ENCODE results near the gene BNC2. TPM values are rescaled to one million over a fixed set of nuclear protein-coding genes. Genes with fewer than 3 reads are reported as not detected.

BNC2 gene
- total RNA-seq, 1 donor from 2014 or later: 15.2 TPM

GRCh38 chr9:16755467-16756160, 114.9 kb downstream of the BNC2 start:
- H3K4me3 Mint-ChIP-seq (ENCODE audit: unreplicated experiment): no peak overlapping the region
- H3K4me1 Mint-ChIP-seq (ENCODE audit: low read depth, unreplicated experiment): peaks cover 9% of the 10 kb centered on the region
- no peaks in the 10 kb centered on the region for H3K27me3 Mint-ChIP-seq (ENCODE audit: unreplicated experiment)
- DNase-seq: no peak
- no peak overlapping the region for H3K27ac Mint-ChIP-seq (ENCODE audit: unreplicated experiment)
- H3K9me3 Mint-ChIP-seq (ENCODE audit: unreplicated experiment): no peaks in the 10 kb centered on the region
- no peaks in the 10 kb centered on the region for H3K36me3 Mint-ChIP-seq (ENCODE audit: unreplicated experiment)
- TF ChIP-seq, protein P1, sequence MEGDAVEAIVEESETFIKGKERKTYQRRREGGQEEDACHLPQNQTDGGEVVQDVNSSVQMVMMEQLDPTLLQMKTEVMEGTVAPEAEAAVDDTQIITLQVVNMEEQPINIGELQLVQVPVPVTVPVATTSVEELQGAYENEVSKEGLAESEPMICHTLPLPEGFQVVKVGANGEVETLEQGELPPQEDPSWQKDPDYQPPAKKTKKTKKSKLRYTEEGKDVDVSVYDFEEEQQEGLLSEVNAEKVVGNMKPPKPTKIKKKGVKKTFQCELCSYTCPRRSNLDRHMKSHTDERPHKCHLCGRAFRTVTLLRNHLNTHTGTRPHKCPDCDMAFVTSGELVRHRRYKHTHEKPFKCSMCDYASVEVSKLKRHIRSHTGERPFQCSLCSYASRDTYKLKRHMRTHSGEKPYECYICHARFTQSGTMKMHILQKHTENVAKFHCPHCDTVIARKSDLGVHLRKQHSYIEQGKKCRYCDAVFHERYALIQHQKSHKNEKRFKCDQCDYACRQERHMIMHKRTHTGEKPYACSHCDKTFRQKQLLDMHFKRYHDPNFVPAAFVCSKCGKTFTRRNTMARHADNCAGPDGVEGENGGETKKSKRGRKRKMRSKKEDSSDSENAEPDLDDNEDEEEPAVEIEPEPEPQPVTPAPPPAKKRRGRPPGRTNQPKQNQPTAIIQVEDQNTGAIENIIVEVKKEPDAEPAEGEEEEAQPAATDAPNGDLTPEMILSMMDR (IDR thresholded peaks at IDR 0.05; ENCODE audit: partially characterized antibody, unreplicated experiment): no peak

- H3K36me3 Mint-ChIP-seq (ENCODE audit: unreplicated experiment): no peaks in the 10 kb centered on the region
- no peak overlapping the region for H3K4me3 Mint-ChIP-seq (ENCODE audit: unreplicated experiment)
- no peak for DNase-seq
- no peaks in the 10 kb centered on the region for H3K9me3 Mint-ChIP-seq (ENCODE audit: unreplicated experiment)
- TF ChIP-seq, protein P1 (IDR thresholded peaks at IDR 0.05; ENCODE audit: partially characterized antibody, unreplicated experiment): no peak
- no peaks in the 10 kb centered on the region for H3K27me3 Mint-ChIP-seq (ENCODE audit: unreplicated experiment)
- H3K27ac Mint-ChIP-seq (ENCODE audit: unreplicated experiment): no peak overlapping the region
- H3K4me1 Mint-ChIP-seq (ENCODE audit: low read depth, unreplicated experiment): peaks cover 9% of the 10 kb centered on the region
Observed at GRCh38 chr9:16754662-16755061, 115.8 kb downstream of the BNC2 start.

GRCh38 chr9:16753256-16753655, 117.2 kb downstream of the BNC2 start:
- DNase-seq: no peak
- TF ChIP-seq, protein P1 (IDR thresholded peaks at IDR 0.05; ENCODE audit: partially characterized antibody, unreplicated experiment): no peak
- no peak overlapping the region for H3K27ac Mint-ChIP-seq (ENCODE audit: unreplicated experiment)
- H3K9me3 Mint-ChIP-seq (ENCODE audit: unreplicated experiment): peaks cover 2% of the 10 kb centered on the region
- H3K4me3 Mint-ChIP-seq (ENCODE audit: unreplicated experiment): no peak overlapping the region
- no peaks in the 10 kb centered on the region for H3K27me3 Mint-ChIP-seq (ENCODE audit: unreplicated experiment)
- no peaks in the 10 kb centered on the region for H3K36me3 Mint-ChIP-seq (ENCODE audit: unreplicated experiment)
- H3K4me1 Mint-ChIP-seq (ENCODE audit: low read depth, unreplicated experiment): peaks cover 9% of the 10 kb centered on the region

GRCh38 chr9:16752601-16753000, 117.9 kb downstream of the BNC2 start:
- H3K27ac Mint-ChIP-seq (ENCODE audit: unreplicated experiment): no peak overlapping the region
- no peaks in the 10 kb centered on the region for H3K36me3 Mint-ChIP-seq (ENCODE audit: unreplicated experiment)
- DNase-seq: no peak
- H3K9me3 Mint-ChIP-seq (ENCODE audit: unreplicated experiment): peaks cover 2% of the 10 kb centered on the region
- TF ChIP-seq, protein P1 (IDR thresholded peaks at IDR 0.05; ENCODE audit: partially characterized antibody, unreplicated experiment): no peak
- no peaks in the 10 kb centered on the region for H3K27me3 Mint-ChIP-seq (ENCODE audit: unreplicated experiment)
- H3K4me1 Mint-ChIP-seq (ENCODE audit: low read depth, unreplicated experiment): peaks cover 9% of the 10 kb centered on the region
- H3K4me3 Mint-ChIP-seq (ENCODE audit: unreplicated experiment): no peak overlapping the region

DNA sequence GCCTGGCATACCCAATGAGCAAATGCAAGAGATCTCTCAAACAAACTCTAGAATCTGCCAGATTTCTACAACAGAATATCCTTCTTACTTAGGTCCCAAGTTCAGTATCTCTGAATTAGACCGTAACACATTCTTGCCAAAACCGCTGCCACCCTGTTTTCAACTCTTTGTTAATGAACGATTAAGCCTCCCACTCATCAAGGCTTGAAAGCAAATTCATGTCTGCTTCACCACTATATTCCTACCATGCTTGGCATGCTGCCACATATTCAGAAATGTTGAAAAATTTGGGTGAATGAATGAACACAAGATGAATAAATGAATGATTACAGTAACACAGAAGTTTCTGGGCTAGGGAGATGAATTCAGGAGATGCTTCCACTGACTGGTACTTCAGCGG, 119.9 kb downstream of the BNC2 start:
- Mint-ChIP-seq H3K36me3 (ENCODE audit: unreplicated experiment) (no peaks in the 10 kb centered on the region), H3K4me1 (ENCODE audit: low read depth, unreplicated experiment) (peaks cover 6% of the 10 kb centered on the region), H3K27me3 (ENCODE audit: unreplicated experiment) (no peaks in the 10 kb centered on the region), H3K27ac (ENCODE audit: unreplicated experiment) (no peak overlapping the region), H3K4me3 (ENCODE audit: unreplicated experiment) (no peak overlapping the region), H3K9me3 (ENCODE audit: unreplicated experiment) (peaks cover 2% of the 10 kb centered on the region)
- TF ChIP-seq, protein P1 (IDR thresholded peaks at IDR 0.05; ENCODE audit: partially characterized antibody, unreplicated experiment): no peak
- DNase-seq: no peak
